HG03108 (cell line): ENCODE data around the gene RBM39.
A peak's percentile ranks its signal among the peaks of the same experiment; 100 is the strongest.
"Not testable (repeated sequence)": the region's sequence is repeated elsewhere in the genome, so short reads cannot be mapped to it uniquely, and the experiment has no call there.

Source experiments
- ATAC-seq: cut with Tn5 transposase; IDR thresholded peaks from one replicate; pipeline ENCODE4 v1.9.1; 2021; ENCODE audit warnings: moderate library complexity; ENCODE audit not compliant: unreplicated experiment

RBM39 gene

GRCh38 chr20:35710039-35710438 lies 32.0 kb downstream of the RBM39 start:
- ATAC-seq: no peak

GRCh38 chr20:35709259-35709658 lies 32.8 kb downstream of the RBM39 start:
- ATAC-seq: no peak

GRCh38 chr20:35708502-35708901 lies 33.6 kb downstream of the RBM39 start:
- ATAC-seq: no peak

GRCh38 chr20:35706591-35707529 lies 35.2 kb downstream of the RBM39 start:
- not testable (repeated sequence) for ATAC-seq

GRCh38 chr20:35705894-35706293 lies 36.2 kb downstream of the RBM39 start:
- not testable (repeated sequence) for ATAC-seq

- ATAC-seq: no peak
Measured at GRCh38 chr20:35704514-35705261, 37.4 kb downstream of the RBM39 start.

GRCh38 chr20:35702824-35703695 lies 39.0 kb downstream of the RBM39 start:
- no peak for ATAC-seq

GRCh38 chr20:35702051-35702823 lies 39.8 kb downstream of the RBM39 start:
- ATAC-seq: no peak

GRCh38 chr20:35700625-35701148 lies 41.4 kb downstream of the RBM39 start:
- ATAC-seq: no peak

GRCh38 chr20:35699957-35700624 lies 42.0 kb downstream of the RBM39 start:
- no peak for ATAC-seq

- peak; percentile 77 for ATAC-seq
Measured at GRCh38 chr20:35699127-35699956, 42.7 kb downstream of the RBM39 start, which contains the start of the genes NFS1 and ROMO1. TSS of gene NFS1 (minus strand) at chr20:35699352. CDS start at chr20:35699288, 64 bp downstream. TSS of gene ROMO1 (plus strand) at chr20:35699405. CDS start at chr20:35699633, 228 bp downstream.

GRCh38 chr20:35698298-35699126 lies 43.5 kb downstream of the RBM39 start:
- ATAC-seq: no peak

GRCh38 chr20:35697696-35698297 lies 44.3 kb downstream of the RBM39 start:
- ATAC-seq: no peak

- ATAC-seq: no peak
Measured at GRCh38 chr20:35695978-35696377, 46.1 kb downstream of the RBM39 start.

- no peak for ATAC-seq
Measured at GRCh38 chr20:35695245-35695749, 46.8 kb downstream of the RBM39 start.

GRCh38 chr20:35690265-35690664 lies 51.8 kb downstream of the RBM39 start:
- no peak for ATAC-seq

- not testable (repeated sequence) for ATAC-seq
Measured at GRCh38 chr20:35686872-35687271, 55.2 kb downstream of the RBM39 start.
